SHP77 (cell line): ENCODE data around the gene C9orf43.
"Not testable (repeated sequence)": the region's sequence is repeated elsewhere in the genome, so short reads cannot be mapped to it uniquely, and the experiment has no call there.

Experiments
- DNase-seq, 2 experiments: peaks; one replicate each; lab custom pipeline; 2025; lab: John Stamatoyannopoulos, UW

Gene C9orf43

GRCh38 chr9:113381441-113381840 lies 29.1 kb upstream of the C9orf43 start:
- not testable (repeated sequence) for DNase-seq

- DNase-seq = no peak
Observed at GRCh38 chr9:113381909-113382411, 28.6 kb upstream of the C9orf43 start.

GRCh38 chr9:113386571-113387393 lies 23.8 kb upstream of the C9orf43 start:
- no peak for DNase-seq

GRCh38 chr9:113387560-113388230 lies 22.9 kb upstream of the C9orf43 start:
- DNase-seq = no peak

GRCh38 chr9:113388833-113389232 lies 21.7 kb upstream of the C9orf43 start:
- DNase-seq = no peak

- DNase-seq = no peak
Observed at GRCh38 chr9:113389451-113389850, 21.1 kb upstream of the C9orf43 start.

GRCh38 chr9:113390192-113390960 lies 20.2 kb upstream of the C9orf43 start:
- no peak for DNase-seq

- no peak for DNase-seq
Observed at GRCh38 chr9:113391917-113392316, 18.6 kb upstream of the C9orf43 start.

- DNase-seq = no peak
Observed at GRCh38 chr9:113393281-113393680, 17.3 kb upstream of the C9orf43 start.

- no peak for DNase-seq
Observed at GRCh38 chr9:113395000-113395861, 15.3 kb upstream of the C9orf43 start.

GRCh38 chr9:113397203-113397631 lies 13.3 kb upstream of the C9orf43 start:
- no peak for DNase-seq

GRCh38 chr9:113398796-113399195 lies 11.8 kb upstream of the C9orf43 start:
- DNase-seq = no peak

- no peak for DNase-seq
Observed at GRCh38 chr9:113399646-113400200, 10.8 kb upstream of the C9orf43 start.

- peak; percentile 96 to 97 for DNase-seq
Observed at GRCh38 chr9:113401027-113401792, 9.3 kb upstream of the C9orf43 start, which contains the start of gene ALAD. Gene ALAD (minus strand): TSS chr9:113401284. CDS start chr9:113393559, 7,725 bp downstream.

GRCh38 chr9:113403646-113404045 lies 6.9 kb upstream of the C9orf43 start:
- no peak for DNase-seq

- not testable (repeated sequence) for DNase-seq
Observed at GRCh38 chr9:113406353-113406752, 4.2 kb upstream of the C9orf43 start.

- peak; percentile 58 to 61 for DNase-seq
Observed at GRCh38 chr9:113406873-113407511, 3.6 kb upstream of the C9orf43 start.

GRCh38 chr9:113409481-113409880 lies 1.1 kb upstream of the C9orf43 start:
- DNase-seq = no peak

- no peak for DNase-seq
Observed at GRCh38 chr9:113409883-113410206, 702 bp upstream of the C9orf43 start.
